HG02571 (cell line): ENCODE results near the gene RALGPS2.
"Not testable (repeated sequence)": the region's sequence is repeated elsewhere in the genome, so short reads cannot be mapped to it uniquely, and the experiment has no call there.

Experiments used
- ATAC-seq: cut with Tn5 transposase; IDR thresholded peaks from one replicate; pipeline ENCODE4 v1.9.1; 2021; ENCODE audit warnings: mild to moderate bottlenecking, moderate library complexity; ENCODE audit not compliant: unreplicated experiment

Gene RALGPS2

DNA sequence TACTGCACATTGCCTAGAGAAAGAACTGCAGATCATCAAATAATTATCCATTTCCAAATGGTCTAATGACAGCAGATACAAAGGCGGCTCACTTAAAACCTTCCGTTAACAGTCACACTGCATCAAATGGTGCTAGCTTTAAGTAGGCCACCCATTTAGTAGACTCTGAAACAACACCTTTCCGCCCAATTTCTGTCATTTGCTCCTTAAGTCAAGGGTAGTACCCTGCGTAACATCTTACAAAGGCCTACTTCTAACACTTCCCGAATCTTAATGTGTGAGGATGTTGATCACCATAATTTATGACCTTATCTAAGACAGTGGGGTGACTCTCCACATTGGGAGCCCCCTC is 692 bp upstream of the RALGPS2 start:
- no peak for ATAC-seq

- peak; percentile 28 for ATAC-seq
Observed at GRCh38 chr1:178725466-178726086, 532 bp downstream of the RALGPS2 start.

DNA sequence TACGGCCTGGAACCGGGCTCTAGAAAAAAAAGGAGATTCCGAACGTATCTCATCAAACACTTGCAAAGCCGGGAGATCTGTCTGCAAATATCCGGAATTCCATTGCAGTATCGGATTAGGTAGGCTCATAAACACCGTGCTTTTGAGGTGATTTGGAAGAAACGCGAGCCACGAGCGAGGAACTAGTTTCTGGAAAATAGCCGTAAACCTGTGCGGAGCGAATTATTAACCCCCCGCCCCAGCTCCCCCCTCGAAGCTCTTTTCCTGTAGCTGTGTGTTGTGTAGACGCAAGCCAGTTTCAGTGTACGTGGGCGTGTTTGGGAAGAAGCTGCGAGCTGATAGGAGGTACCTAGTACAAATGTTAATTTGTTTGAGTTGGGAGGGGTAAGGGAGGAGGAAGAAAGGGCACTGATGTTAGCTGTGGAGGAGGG is 1.1 kb downstream of the RALGPS2 start:
- peak; percentile 69 for ATAC-seq

DNA sequence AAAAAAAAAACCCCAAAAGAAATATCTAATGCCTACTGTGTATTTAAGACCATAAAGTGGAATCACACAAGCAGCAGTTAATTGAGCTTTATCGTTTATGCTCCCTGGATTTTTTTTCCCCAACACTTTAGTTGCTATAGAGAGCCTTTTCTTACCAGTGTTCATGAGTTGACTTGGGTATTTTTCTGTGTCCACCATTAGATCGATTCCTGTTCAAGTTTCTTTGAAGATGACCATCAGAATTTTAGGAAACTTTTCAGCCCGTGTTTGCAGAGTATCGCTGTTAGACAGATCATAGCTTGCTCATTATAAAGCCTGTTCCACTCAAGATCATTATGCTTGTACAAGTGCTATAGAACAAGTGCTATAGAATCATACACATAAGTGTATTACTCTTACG is 1.5 kb downstream of the RALGPS2 start:
- no peak for ATAC-seq

GRCh38 chr1:178727014-178727895 is 2.2 kb downstream of the RALGPS2 start:
- ATAC-seq = no peak

DNA sequence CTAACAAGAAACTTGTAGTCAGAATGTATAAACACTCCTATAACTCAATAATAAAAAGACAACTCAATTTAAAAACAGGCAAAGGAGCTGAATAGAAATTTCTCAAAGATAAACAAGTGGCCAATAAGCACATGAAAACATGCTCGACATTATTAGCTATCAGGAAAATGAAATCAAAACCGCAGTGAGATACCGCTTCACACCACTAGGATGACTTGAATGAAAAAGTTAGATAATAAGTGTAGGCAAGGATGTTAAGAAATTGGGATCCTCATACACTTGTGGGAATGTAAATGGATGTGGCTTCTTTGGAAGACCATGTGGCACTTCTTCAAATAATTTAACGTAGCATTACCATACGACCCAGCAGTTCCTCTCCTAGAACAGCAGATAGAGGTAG is 8.9 kb downstream of the RALGPS2 start:
- ATAC-seq = no peak

DNA sequence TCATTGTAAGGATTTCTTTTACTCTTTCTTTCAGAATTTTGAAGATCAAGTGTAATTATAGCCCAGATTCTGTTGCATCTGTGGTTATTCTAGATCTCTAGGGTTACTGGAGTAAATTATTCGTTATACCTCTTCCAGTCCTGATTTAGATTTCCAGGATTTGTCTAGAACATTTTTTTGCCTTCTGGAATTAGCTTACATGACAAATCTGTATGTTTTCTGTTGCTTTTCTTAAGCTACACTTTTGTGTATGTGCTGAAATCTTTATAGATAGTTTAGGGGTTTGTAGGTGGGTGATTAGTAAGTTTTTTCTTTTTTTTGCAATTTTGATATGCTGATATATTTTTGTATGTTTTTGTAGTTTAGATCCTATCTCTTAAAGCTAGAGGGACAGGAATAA is 13.7 kb downstream of the RALGPS2 start:
- ATAC-seq = no peak

- no peak for ATAC-seq
Observed at GRCh38 chr1:178739285-178740045, 14.4 kb downstream of the RALGPS2 start.

DNA sequence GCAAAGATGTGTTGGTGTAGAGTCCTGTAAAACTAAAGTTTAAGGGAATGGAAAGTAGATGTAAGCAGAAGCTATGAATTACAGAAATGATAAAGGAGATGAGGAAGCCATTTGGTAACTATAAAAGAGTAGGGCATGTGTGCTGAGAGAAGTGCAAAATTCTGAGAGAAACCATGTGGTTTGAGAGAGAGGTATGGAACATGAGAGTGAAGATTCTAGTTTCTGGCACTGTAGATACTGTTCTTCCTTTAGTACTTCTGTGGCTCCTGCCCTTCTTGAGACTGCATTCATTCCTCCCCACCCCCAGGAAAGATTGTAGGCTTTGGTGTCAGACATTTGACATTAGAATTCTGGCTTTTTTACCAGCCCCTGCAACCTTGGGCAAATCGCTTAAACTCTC is 15.4 kb downstream of the RALGPS2 start:
- no peak for ATAC-seq

GRCh38 chr1:178740924-178741323 is 15.9 kb downstream of the RALGPS2 start:
- ATAC-seq = no peak

- no peak for ATAC-seq
Observed at GRCh38 chr1:178743801-178744200, 18.8 kb downstream of the RALGPS2 start.

DNA sequence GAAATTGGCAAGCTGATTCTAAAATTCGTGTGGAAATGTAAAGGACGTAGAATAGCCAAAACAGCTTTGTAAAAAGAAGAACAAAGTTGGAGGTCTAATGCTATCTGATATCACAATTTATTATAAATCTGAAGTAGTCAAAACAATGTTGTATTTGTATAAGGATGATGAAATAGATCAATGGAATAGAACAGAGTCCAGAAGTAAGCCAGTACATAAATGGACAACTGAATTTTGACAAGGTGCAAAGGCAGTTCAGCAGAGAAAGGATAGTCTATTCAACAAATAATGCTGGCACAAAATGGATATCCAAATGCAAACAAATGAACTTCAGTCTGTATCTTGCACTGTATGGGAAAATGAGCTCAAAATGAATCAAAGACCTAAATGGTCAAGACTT is 20.2 kb downstream of the RALGPS2 start:
- ATAC-seq = no peak

DNA sequence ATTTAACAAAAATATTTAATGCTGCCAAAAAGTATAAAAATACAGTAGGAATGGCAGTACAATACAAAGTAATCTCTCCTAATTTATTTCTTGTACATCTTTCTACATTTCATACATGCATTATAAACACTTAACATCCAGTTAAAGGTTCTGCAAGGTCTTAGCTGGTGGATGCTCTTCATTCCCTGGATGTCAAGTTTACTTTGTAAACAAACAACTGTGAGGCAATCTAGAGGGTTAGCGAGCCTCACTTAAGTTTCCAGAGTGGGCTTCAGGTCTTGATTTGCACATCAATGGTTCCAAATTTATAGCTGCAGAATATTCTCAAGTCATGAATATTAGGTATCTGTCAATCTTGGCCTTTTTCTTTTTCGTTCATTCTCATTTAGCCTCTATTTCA is 21.3 kb downstream of the RALGPS2 start:
- no peak for ATAC-seq

DNA sequence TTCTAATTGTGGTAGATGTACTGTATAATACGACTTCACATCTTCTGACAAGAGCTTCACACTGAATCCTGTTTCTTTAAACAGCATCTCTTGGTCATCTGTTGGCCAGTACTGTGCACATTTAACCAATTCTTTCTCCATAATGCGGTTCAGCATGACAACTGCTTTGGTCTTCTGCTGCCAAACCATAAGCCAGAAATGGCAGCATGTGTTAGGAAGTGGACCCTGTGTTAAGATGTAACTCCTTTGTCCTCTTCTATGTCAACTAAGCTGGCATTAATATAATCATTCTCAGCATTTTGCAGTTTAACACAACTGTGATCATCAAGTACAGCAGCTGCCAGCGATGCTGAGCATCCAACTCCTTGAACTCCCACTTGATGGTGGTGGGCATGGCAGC is 22.3 kb downstream of the RALGPS2 start:
- ATAC-seq = not testable (repeated sequence)

DNA sequence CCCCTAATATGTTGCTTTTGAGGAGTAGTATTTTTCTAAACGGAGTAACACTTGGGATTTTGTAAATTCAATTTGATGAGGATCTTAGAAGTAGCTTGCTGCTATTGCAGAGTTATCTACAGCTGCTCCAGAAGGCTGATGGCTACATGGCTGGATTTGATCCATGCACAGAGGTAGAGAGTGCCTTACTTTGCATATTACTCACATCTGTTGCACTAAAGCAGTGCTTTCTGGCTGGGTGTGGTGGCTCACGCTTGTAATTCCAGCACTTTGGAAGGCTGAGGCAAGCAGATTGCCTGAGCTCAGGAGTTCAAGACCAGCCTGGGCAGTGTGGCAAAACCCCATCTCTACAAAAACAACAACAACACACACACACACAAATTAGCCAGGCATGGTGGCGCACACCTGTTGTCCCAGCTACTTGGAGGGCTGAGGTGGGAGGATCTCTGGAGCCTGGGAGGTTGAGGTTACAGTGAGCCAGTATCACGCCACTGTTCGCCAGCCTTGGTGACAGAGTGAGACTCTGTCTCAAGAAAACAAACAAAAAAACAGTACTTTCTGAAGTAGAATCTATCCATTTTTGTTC is 24.6 kb downstream of the RALGPS2 start:
- no peak for ATAC-seq

- ATAC-seq = no peak
Observed at GRCh38 chr1:178751046-178751445, 26.0 kb downstream of the RALGPS2 start.

GRCh38 chr1:178752891-178753290 is 27.8 kb downstream of the RALGPS2 start:
- ATAC-seq = no peak

- ATAC-seq = not testable (repeated sequence)
Observed at GRCh38 chr1:178754655-178755256, 29.7 kb downstream of the RALGPS2 start.

DNA sequence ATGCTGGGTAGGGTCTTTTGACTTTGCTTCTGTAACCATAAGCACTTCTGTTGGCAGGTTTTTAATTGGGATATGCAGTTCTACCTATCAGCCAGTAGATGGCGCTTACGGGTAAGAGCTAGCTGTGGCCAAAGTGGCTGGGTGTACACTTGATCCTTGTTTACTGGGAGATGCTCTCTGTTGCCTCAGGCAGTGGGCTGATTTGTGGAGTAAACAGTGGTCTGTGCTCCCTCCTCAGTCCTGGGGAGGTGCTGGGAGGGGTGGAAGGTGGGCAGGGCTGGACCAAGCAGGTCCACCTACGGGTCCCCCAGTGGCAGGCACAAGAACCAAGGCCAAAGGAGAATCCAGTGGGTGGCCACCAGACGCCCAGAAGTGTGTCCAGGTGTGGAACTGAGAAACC is 43.4 kb downstream of the RALGPS2 start:
- ATAC-seq = no peak

DNA sequence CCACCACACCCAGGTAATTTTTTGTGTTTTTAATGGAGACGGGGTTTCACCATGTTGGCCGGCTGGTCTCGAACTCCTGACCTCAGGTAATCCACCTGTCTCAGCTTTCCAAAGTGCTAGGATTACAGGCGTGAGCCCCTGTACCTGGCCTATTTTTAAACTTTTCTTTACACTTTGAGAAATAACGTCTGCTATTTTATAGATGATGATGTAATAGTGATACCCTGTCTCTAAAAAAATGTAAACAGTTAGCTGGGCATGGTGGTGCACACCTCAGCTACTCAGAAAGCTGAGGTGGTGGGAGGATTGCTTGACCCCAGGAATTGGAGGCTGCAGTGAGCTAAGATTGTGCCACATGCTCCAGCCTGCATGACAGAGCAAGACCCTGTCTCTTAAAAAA is 47.9 kb downstream of the RALGPS2 start:
- ATAC-seq = no peak

DNA sequence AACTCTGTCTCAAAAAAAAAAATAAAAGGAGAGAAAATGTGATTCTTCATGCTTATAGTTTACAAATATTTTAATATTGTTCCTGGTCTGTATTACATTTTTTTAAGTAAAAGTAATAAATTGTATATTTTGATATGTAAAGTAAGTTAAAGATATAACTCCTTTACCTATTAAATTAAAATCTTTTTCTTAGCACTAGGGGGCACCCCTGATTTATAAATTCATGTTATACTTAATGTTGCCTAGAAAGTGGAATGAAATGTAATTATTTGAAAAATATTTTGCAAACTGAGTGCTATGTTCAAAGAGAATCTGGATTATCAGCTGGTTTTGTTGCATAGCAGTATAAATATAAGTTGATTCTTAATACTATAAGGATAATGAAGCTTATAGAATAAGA is 49.2 kb downstream of the RALGPS2 start:
- no peak for ATAC-seq
